Measurements from ENCODE around the gene SLC25A45. TPM values are rescaled to one million over a fixed set of nuclear protein-coding genes. Genes with fewer than 3 reads are reported as not detected.

SLC25A45 gene
- polyA plus RNA-seq, 1 donor, result 5.7 TPM

Other genes with a start within 250 kb of the SLC25A45 start
- 38.2 TPM for gene SYVN1, start 248.1 kb downstream of the SLC25A45 start, polyA plus RNA-seq (ENCODE audit: insufficient read length)
- gene SPDYC, start 212.4 kb downstream of the SLC25A45 start, polyA plus RNA-seq (ENCODE audit: insufficient read length), result not detected
- gene CAPN1, start 200.7 kb downstream of the SLC25A45 start, polyA plus RNA-seq (ENCODE audit: insufficient read length), result 73.1 TPM
- 28.8 TPM for gene POLA2, start 120.7 kb downstream of the SLC25A45 start, polyA plus RNA-seq (ENCODE audit: insufficient read length)
- gene CDC42EP2, start 67.8 kb downstream of the SLC25A45 start, polyA plus RNA-seq (ENCODE audit: insufficient read length), result 32.5 TPM
- gene DPF2, start 48.8 kb downstream of the SLC25A45 start, polyA plus RNA-seq (ENCODE audit: insufficient read length), result 42.2 TPM
- gene TIGD3, start 27.9 kb downstream of the SLC25A45 start, polyA plus RNA-seq (ENCODE audit: insufficient read length), result 0.34 TPM
- 8.9 TPM for gene FRMD8, start 4.0 kb upstream of the SLC25A45 start, polyA plus RNA-seq (ENCODE audit: insufficient read length)
- 94.1 TPM for gene NEAT1, start 40.2 kb upstream of the SLC25A45 start, polyA plus RNA-seq (ENCODE audit: insufficient read length)
- gene MALAT1, start 116.4 kb upstream of the SLC25A45 start, polyA plus RNA-seq (ENCODE audit: insufficient read length), result 200 TPM
- 43.6 TPM for gene SCYL1, start 142.4 kb upstream of the SLC25A45 start, polyA plus RNA-seq (ENCODE audit: insufficient read length)
- 131 TPM for gene LTBP3, start 175.7 kb upstream of the SLC25A45 start, polyA plus RNA-seq (ENCODE audit: insufficient read length)
- gene ZNRD2, start 187.8 kb upstream of the SLC25A45 start, polyA plus RNA-seq (ENCODE audit: insufficient read length), result 53.9 TPM
- 37.3 TPM for gene FAM89B, start 189.9 kb upstream of the SLC25A45 start, polyA plus RNA-seq (ENCODE audit: insufficient read length)
- gene EHBP1L1, start 193.4 kb upstream of the SLC25A45 start, polyA plus RNA-seq (ENCODE audit: insufficient read length), result 355 TPM
- gene KCNK7, start 213.2 kb upstream of the SLC25A45 start, polyA plus RNA-seq (ENCODE audit: insufficient read length), result 1.4 TPM
- gene MAP3K11, start 231.6 kb upstream of the SLC25A45 start, polyA plus RNA-seq (ENCODE audit: insufficient read length), result 30.1 TPM
- gene PCNX3, start 233.1 kb upstream of the SLC25A45 start, polyA plus RNA-seq (ENCODE audit: insufficient read length), result 18.0 TPM

Measured in forelimb muscle (tissue), 1 donor.